Heart left ventricle (tissue), 13 donors: ENCODE results near the gene VSIG10L.
A peak's percentile ranks its signal among the peaks of the same experiment; 100 is the strongest.

ENCODE experiments used
- CTCF ChIP-seq, 12 donors: fragments of 200-600 bp; sonication (generic) in 4 of 12; IDR thresholded peaks; one replicate each; pipeline versions ENCODE4 v1.5.0 to v1.8.0; 2018 to 2022; ENCODE audit warnings: antibody characterized with exemption in 12 of 12, mild to moderate bottlenecking in 5 of 12
- POLR2A ChIP-seq, 2 donors: fragments of 450-650 bp; IDR thresholded peaks; one replicate each; pipeline ENCODE4 v1.6.1; 2017; ENCODE audit warnings: antibody characterized with exemption in 2 of 2, mild to moderate bottlenecking in 2 of 2, moderate library complexity in 2 of 2
- donor health status: ischemic (EF 13 %, LVEDD 7.1; RV severe dilation, severe dysfunction).
- donor health status: DM: no; HTN: yes; CAD: no.
- donor health status: DM: no; HTN: no; CAD: no.
- donor health status: ischemic (EF 25% LVEDD 6.9; RV normal size, moderate dysfunction).
- donor health status: ischemic (EF 25% LVEDD 5.7; RV mildly dilated, moderate dysfunction).
- donor health status: ischemic (EF 35%, LVEDD 5.7; RV mildly dilated, moderate dysfunction).
- donor health status: nonischemic (EF 11% LVEDD 7.7; RV severe dilation, severe dysfunction).
- donor health status: DM: yes; HTN: yes; CAD: no.
- donor health status: PGD.
- donor health status: ischemic (EF 29% LVEDD 5.4; RV normal size, mild dysfunction).
- donor health status: nonischemic (EF 23%, LVEDD 6.1; RV moderate dilation, normal function).

- TF ChIP-seq CTCF (IDR thresholded peaks at IDR 0.05), result no peak
- TF ChIP-seq POLR2A (IDR thresholded peaks at IDR 0.05), result peak in 1 of 2 donors; percentile 24
Measured at GRCh38 chr19:51365965-51366388, 24.0 kb upstream of the VSIG10L start, which contains the start of gene ETFB.
